Activated CD4-positive, alpha-beta T cell treated with anti-CD3 and anti-CD28 coated beads, Interleukin-2, amount 10 ng/mL, durations not matched to agents 7 days and 5 days (primary cell): Measurements from ENCODE around the gene WDR41. TPM values are rescaled to one million over a fixed set of nuclear protein-coding genes. Genes with fewer than 3 reads are reported as not detected.

Source experiments
- CTCF ChIA-PET: fragments of 350-600 bp; sonication (Branson Sonifier 250); formaldehyde crosslinking; loops from one replicate; lab custom pipeline; 2021; ENCODE audit warnings: antibody characterized with exemption; lab: Charles Lee
- POLR2A ChIA-PET: fragments of 350-600 bp; sonication (Branson Sonifier 250); formaldehyde crosslinking; loops from one replicate; lab custom pipeline; 2021; ENCODE audit warnings: antibody characterized with exemption; lab: Charles Lee
- DNase-seq: peaks from one replicate; pipeline ENCODE4 v3.0.0-alpha.2; 2020
- H3K27ac Mint-ChIP-seq: one replicate; pipeline ENCODE4 v1.8.0; 2021; ENCODE audit warnings: mild to moderate bottlenecking, moderate library complexity, mixed read lengths
- H3K27me3 Mint-ChIP-seq: one replicate; pipeline ENCODE4 v1.8.0; 2021; ENCODE audit warnings: mixed read lengths
- H3K36me3 Mint-ChIP-seq: one replicate; pipeline ENCODE4 v1.8.0; 2021; ENCODE audit warnings: low read depth, mixed read lengths
- H3K4me1 Mint-ChIP-seq: one replicate; pipeline ENCODE4 v1.8.0; 2021; ENCODE audit warnings: mixed read lengths
- H3K4me3 Mint-ChIP-seq: one replicate; pipeline ENCODE4 v1.8.0; 2021; ENCODE audit warnings: mild to moderate bottlenecking, moderate library complexity, mixed read lengths
- H3K9me3 Mint-ChIP-seq: one replicate; pipeline ENCODE4 v1.8.0; 2021; ENCODE audit warnings: mixed read lengths
- total RNA-seq, 2 experiments: library from RNA; stranded (reverse); gene quantifications; one replicate each; pipeline ENCODE4 v1.2.3, GENCODE V29; 2021

Gene WDR41
- total RNA-seq, 2 experiments from 2014 or later, result 15.3 to 18.0 TPM

DNA sequence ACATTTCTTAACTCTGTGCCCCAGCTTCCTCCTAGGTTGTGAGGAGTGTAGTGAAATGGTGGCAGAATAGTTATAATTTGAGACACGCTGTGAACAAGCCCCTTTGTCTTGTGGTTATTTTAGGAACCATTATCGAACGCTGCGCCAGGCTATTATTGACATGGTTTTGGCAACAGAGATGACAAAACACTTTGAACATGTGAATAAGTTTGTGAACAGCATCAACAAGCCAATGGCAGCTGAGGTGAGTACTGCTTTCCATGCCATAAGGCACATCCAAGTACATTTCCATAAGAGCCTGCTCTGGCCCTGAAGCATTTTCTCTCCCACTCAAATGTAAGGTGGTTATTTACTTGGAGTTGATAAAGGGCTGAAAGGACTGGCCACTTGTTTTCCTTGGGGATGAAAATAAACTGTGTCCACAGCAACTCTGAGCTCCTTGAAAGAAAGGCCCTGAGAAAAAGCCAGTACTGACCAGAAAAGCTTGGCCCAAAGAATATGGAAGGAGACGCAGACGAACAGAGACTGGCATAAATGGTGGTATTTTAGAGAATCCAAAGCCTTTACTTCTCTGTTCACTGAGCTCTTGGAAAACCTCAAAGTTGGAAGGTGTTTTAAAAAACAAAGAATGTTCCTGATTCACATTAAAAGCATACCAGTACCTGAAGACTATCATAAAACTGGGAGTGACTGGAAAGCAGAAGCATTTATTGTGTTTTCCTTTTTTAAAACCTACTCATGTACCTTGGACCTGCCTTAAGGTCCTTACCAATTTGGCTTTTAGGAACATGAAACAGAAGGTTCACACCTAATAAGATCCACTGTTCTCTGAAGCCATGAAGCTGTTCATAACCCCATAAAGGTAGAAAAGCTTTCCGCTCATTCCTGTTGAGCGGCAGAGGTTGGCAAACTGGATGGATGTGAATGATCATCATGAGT is 72.2 kb downstream of the WDR41 start:
- ChIA-PET CTCF (interaction anchor here (0.6 to 1.5 kb wide), 2 partner anchors 17 to 238 kb away, joined by 3 to 4 read pairs; no protein-coding TSS in a partner anchor), POLR2A (no interaction called here)
- Mint-ChIP-seq H3K4me3 (no peak overlapping the region), H3K27me3 (peaks cover 3% of the 10 kb centered on the region), H3K9me3 (peaks cover 2% of the 10 kb centered on the region), H3K4me1 (no peaks in the 10 kb centered on the region), H3K36me3 (peaks cover 2% of the 10 kb centered on the region), H3K27ac (no peak overlapping the region)
- no peak for DNase-seq

DNA sequence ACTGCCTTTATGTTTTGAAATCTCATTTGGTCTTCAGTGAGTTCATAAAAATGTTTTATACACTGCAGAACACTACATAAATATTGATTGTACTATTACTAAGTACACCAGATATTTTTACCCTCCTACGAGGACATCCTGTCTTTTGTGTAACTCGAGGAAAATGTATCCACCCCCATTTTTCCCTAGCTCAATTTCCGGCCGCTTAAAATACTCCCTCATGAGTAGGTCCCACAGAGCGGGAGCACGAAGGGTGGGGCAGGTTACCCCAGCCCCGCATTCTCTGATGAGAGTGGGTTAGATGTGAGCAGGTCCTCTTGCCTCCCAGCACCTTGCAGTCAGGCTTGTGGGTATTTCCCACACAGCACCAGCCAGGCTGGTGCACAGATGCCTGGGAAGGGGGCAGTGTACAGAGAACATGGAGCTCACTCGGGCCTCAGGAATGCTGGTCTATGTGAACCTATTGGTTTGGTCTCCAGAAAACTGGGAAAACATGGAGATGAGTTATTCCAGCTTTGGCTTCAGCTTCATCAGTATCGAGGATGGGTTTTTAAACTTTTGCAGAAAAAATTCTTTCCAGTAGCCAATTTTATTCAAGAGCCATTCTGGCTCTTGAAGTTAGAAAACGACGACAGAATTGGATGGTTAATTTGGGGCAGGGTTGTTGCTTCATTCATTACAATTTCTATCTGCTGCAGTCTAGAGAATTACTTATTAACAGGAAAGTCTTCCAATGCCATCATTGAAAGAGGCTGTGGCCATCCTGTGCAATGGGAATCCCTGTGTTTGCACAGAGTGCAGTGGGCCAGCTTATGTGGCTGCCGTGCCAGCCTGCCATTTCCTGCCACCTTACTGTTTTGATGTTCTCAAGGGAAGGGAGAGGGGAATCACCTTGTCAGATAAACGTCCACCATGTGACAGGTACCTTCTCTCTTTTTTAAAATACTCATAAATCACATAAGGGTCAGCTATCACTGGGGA is 73.2 kb downstream of the WDR41 start:
- H3K36me3 Mint-ChIP-seq, result peaks cover 1% of the 10 kb centered on the region
- CTCF ChIA-PET, result interaction anchor here (1.5 kb wide), 1 partner anchor 18 kb away, joined by 4 read pairs; no protein-coding TSS in a partner anchor
- DNase-seq, result no peak
- POLR2A ChIA-PET, result no interaction called here
- peaks cover 3% of the 10 kb centered on the region for H3K27me3 Mint-ChIP-seq
- no peaks in the 10 kb centered on the region for H3K4me1 Mint-ChIP-seq
- peaks cover 2% of the 10 kb centered on the region for H3K9me3 Mint-ChIP-seq
- H3K4me3 Mint-ChIP-seq, result no peak overlapping the region
- H3K27ac Mint-ChIP-seq, result no peak overlapping the region

DNA sequence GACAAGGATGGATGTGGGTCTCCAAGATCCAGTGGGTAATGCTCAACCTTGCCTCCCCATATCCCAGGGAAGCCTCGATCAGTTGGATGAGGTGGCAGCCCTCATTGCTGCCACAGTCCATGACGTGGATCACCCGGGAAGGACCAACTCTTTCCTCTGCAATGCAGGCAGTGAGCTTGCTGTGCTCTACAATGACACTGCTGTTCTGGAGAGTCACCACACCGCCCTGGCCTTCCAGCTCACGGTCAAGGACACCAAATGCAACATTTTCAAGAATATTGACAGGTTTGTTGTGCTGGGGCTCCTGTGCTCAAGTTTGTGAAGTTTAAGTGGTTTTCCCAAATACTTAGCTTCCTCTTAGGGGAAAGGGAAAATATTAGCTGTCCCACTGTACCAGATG is 74.0 kb downstream of the WDR41 start:
- Mint-ChIP-seq H3K27me3 (peaks cover 3% of the 10 kb centered on the region), H3K36me3 (no peaks in the 10 kb centered on the region), H3K27ac (no peak overlapping the region), H3K4me3 (no peak overlapping the region), H3K4me1 (no peaks in the 10 kb centered on the region), H3K9me3 (peaks cover 2% of the 10 kb centered on the region)
- POLR2A ChIA-PET, result no interaction called here
- no peak for DNase-seq
- CTCF ChIA-PET, result no interaction called here

DNA sequence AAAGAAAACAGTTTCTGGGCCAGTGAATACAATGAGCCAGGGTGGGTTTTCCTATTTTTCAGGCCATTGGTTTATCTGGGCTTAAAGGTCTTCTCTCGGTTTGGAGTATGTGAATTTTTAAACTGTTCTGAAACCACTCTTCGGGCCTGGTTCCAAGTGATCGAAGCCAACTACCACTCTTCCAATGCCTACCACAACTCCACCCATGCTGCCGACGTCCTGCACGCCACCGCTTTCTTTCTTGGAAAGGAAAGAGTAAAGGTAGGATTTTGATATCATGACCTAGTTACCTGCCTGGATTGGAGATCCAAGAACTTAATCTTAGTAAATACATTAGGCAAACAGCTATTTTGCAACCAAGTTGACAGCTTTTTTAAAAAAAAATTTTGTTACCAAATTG is 79.1 kb downstream of the WDR41 start:
- ChIA-PET CTCF (interaction anchor here (0.6 to 0.8 kb wide), 2 partner anchors 19 to 41 kb away, joined by 3 read pairs; no protein-coding TSS in a partner anchor), POLR2A (no interaction called here)
- H3K27ac Mint-ChIP-seq, result no peak overlapping the region
- peaks cover 2% of the 10 kb centered on the region for H3K27me3 Mint-ChIP-seq
- no peak for DNase-seq
- H3K9me3 Mint-ChIP-seq, result no peaks in the 10 kb centered on the region
- no peaks in the 10 kb centered on the region for H3K36me3 Mint-ChIP-seq
- H3K4me3 Mint-ChIP-seq, result no peak overlapping the region
- H3K4me1 Mint-ChIP-seq, result no peaks in the 10 kb centered on the region

DNA sequence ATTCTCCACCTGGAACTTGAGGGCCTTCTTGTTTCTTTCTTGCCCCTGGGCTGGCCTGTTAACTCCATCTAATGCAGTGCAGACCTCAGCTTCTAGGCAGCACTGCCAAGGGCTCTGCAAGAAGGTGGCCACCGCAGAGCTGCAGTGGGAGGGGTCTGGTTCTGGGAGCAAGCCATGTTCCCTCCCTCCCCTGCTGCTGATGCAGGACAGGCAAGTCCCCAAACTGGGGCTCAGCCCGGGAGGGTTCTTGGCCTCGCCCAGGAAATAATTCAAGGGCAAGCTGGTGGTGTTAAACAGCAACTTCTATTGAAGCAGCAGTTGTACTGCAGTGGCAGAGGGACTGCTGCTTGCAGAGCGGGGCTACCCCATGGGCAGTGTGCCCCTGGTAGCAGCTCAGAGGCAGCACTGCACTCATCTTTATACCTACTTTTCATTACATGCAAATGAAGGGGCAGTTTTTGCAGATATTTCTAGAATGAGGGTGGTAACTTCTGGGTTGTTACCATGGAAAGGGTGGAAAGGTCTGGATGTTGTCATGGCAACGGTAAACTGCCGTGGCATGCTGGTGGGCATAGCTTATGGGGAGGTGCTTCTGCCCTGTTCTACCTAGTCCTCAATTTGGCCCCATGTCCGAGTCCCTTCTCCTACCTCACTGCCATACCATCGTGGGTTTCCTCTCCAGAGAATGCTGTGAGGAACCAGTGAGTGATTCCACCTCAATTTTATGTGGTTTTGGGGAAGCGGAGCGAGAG is 82.1 kb downstream of the WDR41 start:
- DNase-seq, result no peak
- Mint-ChIP-seq H3K4me3 (no peak overlapping the region), H3K27me3 (peaks cover 2% of the 10 kb centered on the region), H3K4me1 (no peaks in the 10 kb centered on the region), H3K36me3 (no peaks in the 10 kb centered on the region), H3K27ac (no peak overlapping the region), H3K9me3 (no peaks in the 10 kb centered on the region)
- CTCF ChIA-PET, result no interaction called here
- POLR2A ChIA-PET, result no interaction called here

DNA sequence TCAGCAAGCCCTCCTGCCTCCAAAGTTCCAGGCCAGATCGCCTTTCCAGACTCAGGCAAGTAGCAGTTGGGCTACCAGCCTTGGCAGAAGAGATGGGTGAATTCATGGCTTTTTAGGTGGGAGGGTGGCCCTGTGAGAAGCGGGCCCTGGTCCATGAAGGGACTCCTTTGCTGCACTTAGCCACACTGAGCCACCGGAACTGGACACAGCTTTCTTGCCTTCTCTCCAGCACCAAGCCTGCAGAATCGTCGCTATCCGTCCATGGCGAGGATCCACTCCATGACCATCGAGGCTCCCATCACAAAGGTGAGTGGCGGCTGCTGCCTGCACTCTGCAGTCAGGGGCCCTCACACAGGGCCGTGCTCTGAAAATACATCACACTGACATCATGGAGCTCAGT is 85.0 kb downstream of the WDR41 start:
- no peaks in the 10 kb centered on the region for H3K36me3 Mint-ChIP-seq
- H3K4me1 Mint-ChIP-seq, result no peaks in the 10 kb centered on the region
- DNase-seq, result no peak
- H3K4me3 Mint-ChIP-seq, result no peak overlapping the region
- peaks cover 2% of the 10 kb centered on the region for H3K27me3 Mint-ChIP-seq
- ChIA-PET CTCF (interaction anchor here (0.6 kb wide), 1 partner anchor 1877 kb away, joined by 3 read pairs; no protein-coding TSS in a partner anchor), POLR2A (no interaction called here)
- H3K9me3 Mint-ChIP-seq, result no peaks in the 10 kb centered on the region
- H3K27ac Mint-ChIP-seq, result no peak overlapping the region

DNA sequence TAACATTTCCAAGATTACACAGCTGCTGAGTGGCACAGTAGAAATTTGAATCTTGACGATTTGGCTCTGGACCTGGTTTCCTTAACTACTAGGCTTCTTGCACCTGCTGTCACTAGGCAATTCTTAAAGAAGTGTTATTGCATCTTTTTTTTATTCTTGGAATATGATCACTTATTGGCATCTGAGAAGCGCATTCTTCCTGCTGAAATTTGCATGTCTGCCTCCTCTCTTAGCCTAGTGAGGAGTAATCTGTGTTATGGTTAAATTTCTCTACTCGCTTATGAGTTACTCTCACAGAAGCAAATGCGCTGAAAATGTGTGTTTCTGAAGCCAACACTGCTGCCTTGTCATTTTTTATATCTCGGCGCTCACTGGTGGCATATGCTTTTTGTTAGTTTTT is 89.3 kb downstream of the WDR41 start:
- H3K36me3 Mint-ChIP-seq, result no peaks in the 10 kb centered on the region

DNA sequence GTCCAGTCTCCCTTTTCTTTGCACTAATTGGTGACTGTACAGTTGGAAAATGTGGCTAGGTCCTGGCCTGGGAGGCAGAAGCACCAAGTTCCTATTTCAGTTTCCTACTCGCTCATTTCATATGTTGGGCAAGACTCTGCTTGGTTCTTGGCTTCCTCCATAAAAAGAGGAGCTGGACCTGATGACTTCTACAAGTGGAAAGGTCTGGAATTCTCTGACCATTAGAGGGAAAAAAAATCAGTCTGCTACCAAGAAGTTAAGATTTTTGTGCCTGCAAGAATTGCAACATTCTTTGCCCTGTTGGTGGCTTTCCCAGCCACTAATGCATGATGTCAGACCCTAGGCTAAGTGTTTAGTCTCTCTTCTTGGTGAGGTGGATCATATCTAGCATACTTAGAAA is 91.5 kb downstream of the WDR41 start:
- CTCF ChIA-PET, result interaction anchor here (1.0 kb wide), 1 partner anchor 92 kb away, joined by 4 read pairs; no protein-coding TSS in a partner anchor
- Mint-ChIP-seq H3K36me3 (no peaks in the 10 kb centered on the region), H3K9me3 (no peaks in the 10 kb centered on the region), H3K27me3 (no peaks in the 10 kb centered on the region), H3K27ac (no peak overlapping the region), H3K4me3 (no peak overlapping the region), H3K4me1 (peaks cover 6% of the 10 kb centered on the region)
- POLR2A ChIA-PET, result no interaction called here
- DNase-seq, result no peak

More for the DNA sequence above, 89.3 kb downstream of the WDR41 start:
- ChIA-PET CTCF (no interaction called here), POLR2A (no interaction called here)
- no peaks in the 10 kb centered on the region for H3K9me3 Mint-ChIP-seq
- H3K4me1 Mint-ChIP-seq, result no peaks in the 10 kb centered on the region
- no peaks in the 10 kb centered on the region for H3K27me3 Mint-ChIP-seq
- DNase-seq, result no peak
- H3K4me3 Mint-ChIP-seq, result no peak overlapping the region
- no peak overlapping the region for H3K27ac Mint-ChIP-seq

DNA sequence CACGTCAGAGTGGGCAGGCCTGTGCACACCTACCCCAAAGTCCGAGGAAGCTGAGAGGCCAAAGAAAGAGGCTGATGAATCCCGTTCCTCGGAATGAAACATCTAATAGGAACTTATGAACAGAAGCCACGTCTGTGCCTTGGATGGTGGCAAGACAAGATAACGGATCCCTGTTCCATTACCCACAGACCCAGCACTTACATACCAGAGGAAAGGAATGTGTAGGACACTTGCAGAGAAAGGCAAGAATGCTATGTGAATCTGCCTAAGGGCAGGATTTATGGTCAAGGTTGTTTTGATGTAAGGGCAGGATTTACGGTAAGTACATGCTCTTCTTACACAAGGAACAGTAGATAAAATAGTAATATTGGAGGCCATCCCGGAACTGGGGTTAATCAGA is 93.2 kb downstream of the WDR41 start:
- no peak overlapping the region for H3K4me3 Mint-ChIP-seq
- ChIA-PET CTCF (no interaction called here), POLR2A (no interaction called here)
- H3K36me3 Mint-ChIP-seq, result no peaks in the 10 kb centered on the region
- H3K27me3 Mint-ChIP-seq, result no peaks in the 10 kb centered on the region
- no peak overlapping the region for H3K27ac Mint-ChIP-seq
- no peak for DNase-seq
- H3K4me1 Mint-ChIP-seq, result peaks cover 6% of the 10 kb centered on the region
- no peaks in the 10 kb centered on the region for H3K9me3 Mint-ChIP-seq

DNA sequence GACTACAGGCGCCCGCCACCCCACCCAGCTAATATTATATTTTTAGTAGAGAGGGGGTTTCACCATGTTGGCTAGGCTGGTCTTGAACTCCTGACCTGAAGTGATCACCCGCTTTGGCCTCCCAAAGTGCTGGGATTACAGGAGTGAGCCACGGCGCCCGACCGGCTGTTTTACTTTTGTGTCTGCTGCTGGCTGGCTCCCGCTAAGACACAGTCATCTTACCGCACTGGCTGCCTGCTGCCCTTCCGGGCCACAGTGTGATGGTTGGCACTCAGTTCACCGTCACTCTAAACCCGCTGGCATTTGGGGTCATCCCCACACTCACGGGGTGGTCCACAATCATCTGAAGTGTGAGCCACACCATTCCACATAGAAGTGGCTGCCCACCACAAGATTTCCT is 93.7 kb downstream of the WDR41 start:
- DNase-seq, result no peak
- Mint-ChIP-seq H3K27me3 (no peaks in the 10 kb centered on the region), H3K4me1 (peaks cover 6% of the 10 kb centered on the region), H3K36me3 (no peaks in the 10 kb centered on the region), H3K9me3 (no peaks in the 10 kb centered on the region), H3K4me3 (no peak overlapping the region), H3K27ac (no peak overlapping the region)
- CTCF ChIA-PET, result interaction anchor here (1.1 kb wide), 1 partner anchor 29 kb away, joined by 3 read pairs; no protein-coding TSS in a partner anchor
- POLR2A ChIA-PET, result interaction anchor here (0.6 kb wide), 1 partner anchor 10 kb away, joined by 4 read pairs; no protein-coding TSS in a partner anchor

DNA sequence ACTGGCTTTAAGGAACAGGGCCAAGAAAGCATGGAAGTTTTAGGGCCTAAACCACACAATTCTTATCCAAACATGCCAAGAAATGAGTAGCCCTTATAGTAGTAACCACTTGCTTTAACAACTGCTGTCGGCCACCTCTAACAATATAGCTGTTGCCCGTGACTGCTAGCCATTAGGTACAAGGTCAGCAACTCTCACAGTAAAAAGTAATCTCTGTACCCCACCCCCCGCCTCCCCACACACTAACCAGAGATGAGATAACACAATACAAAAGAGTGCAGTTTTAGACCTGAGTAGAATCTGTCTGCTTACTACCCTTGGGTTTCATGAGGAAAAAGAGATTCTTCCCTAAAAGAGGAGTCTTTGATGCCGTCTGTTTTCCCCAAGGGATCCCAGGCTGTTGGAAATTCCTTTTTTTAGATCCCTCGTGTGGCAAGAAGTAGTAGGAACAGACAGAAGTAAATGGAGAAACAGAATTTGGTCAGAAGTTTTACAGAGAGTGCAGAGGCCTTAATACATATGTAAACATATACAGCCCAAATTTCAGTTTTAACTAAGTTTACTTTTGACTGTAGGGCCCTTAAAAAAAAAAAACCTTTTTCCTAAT is 94.3 kb downstream of the WDR41 start:
- Mint-ChIP-seq H3K4me1 (peaks cover 6% of the 10 kb centered on the region), H3K36me3 (no peaks in the 10 kb centered on the region), H3K9me3 (no peaks in the 10 kb centered on the region), H3K27ac (no peak overlapping the region), H3K4me3 (no peak overlapping the region), H3K27me3 (no peaks in the 10 kb centered on the region)
- ChIA-PET POLR2A (interaction anchor here (0.6 kb wide), 1 partner anchor 9 kb away, joined by 4 read pairs; no protein-coding TSS in a partner anchor), CTCF (interaction anchor here (1.1 kb wide), 1 partner anchor 30 kb away, joined by 3 read pairs; no protein-coding TSS in a partner anchor)
- DNase-seq, result no peak
